Osteocyte (in vitro differentiated cells): Measurements from ENCODE around the gene PROK1. TPM values are rescaled to one million over a fixed set of nuclear protein-coding genes. Genes with fewer than 3 reads are reported as not detected.

Experiments used
- DNase-seq: peaks from one replicate; pipeline ENCODE4 v3.0.0; 2021; ENCODE audit warnings: mixed read lengths; ENCODE audit not compliant: unreplicated experiment; ENCODE audit errors: extremely low spot score
- H3K27ac Mint-ChIP-seq: one replicate; pipeline ENCODE4 v1.8.0; 2021; ENCODE audit warnings: mild to moderate bottlenecking, mixed read lengths; ENCODE audit not compliant: unreplicated experiment
- H3K27me3 Mint-ChIP-seq: one replicate; pipeline ENCODE4 v1.8.0; 2021; ENCODE audit warnings: mixed read lengths; ENCODE audit not compliant: unreplicated experiment
- H3K36me3 Mint-ChIP-seq: one replicate; pipeline ENCODE4 v1.8.0; 2021; ENCODE audit warnings: mixed read lengths; ENCODE audit not compliant: unreplicated experiment
- H3K4me1 Mint-ChIP-seq: one replicate; pipeline ENCODE4 v1.8.0; 2021; ENCODE audit warnings: mixed read lengths; ENCODE audit not compliant: unreplicated experiment
- H3K4me3 Mint-ChIP-seq: one replicate; pipeline ENCODE4 v1.8.0; 2021; ENCODE audit warnings: mild to moderate bottlenecking, moderate library complexity, mixed read lengths; ENCODE audit not compliant: unreplicated experiment
- H3K9me3 Mint-ChIP-seq: one replicate; pipeline ENCODE4 v1.8.0; 2021; ENCODE audit warnings: mixed read lengths; ENCODE audit not compliant: unreplicated experiment
- total RNA-seq: library from RNA; stranded (reverse); gene quantifications from 2 replicates; pipeline ENCODE4 v1.2.1, GENCODE V29; 2021
- TF ChIP-seq, protein P1 (sequence below): fragments of 200-600 bp; sonication (generic); IDR thresholded peaks from 2 replicates; pipeline ENCODE4 v1.5.0; 2021; ENCODE audit warnings: antibody characterized with exemption, mild to moderate bottlenecking, moderate library complexity

PROK1 gene
- total RNA-seq, 1 donor from 2014 or later, result not detected

- Mint-ChIP-seq H3K27ac (no peak overlapping the region), H3K9me3 (no peaks in the 10 kb centered on the region), H3K27me3 (peaks cover 43% of the 10 kb centered on the region), H3K4me3 (no peak overlapping the region), H3K4me1 (peaks cover 2% of the 10 kb centered on the region), H3K36me3 (no peaks in the 10 kb centered on the region)
- TF ChIP-seq, protein P1, sequence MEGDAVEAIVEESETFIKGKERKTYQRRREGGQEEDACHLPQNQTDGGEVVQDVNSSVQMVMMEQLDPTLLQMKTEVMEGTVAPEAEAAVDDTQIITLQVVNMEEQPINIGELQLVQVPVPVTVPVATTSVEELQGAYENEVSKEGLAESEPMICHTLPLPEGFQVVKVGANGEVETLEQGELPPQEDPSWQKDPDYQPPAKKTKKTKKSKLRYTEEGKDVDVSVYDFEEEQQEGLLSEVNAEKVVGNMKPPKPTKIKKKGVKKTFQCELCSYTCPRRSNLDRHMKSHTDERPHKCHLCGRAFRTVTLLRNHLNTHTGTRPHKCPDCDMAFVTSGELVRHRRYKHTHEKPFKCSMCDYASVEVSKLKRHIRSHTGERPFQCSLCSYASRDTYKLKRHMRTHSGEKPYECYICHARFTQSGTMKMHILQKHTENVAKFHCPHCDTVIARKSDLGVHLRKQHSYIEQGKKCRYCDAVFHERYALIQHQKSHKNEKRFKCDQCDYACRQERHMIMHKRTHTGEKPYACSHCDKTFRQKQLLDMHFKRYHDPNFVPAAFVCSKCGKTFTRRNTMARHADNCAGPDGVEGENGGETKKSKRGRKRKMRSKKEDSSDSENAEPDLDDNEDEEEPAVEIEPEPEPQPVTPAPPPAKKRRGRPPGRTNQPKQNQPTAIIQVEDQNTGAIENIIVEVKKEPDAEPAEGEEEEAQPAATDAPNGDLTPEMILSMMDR, result no peak
- no peak for DNase-seq
These were observed 30.8 kb upstream of the PROK1 start for GRCh38 chr1:110420023-110420662.

- no peaks in the 10 kb centered on the region for H3K9me3 Mint-ChIP-seq
- DNase-seq, result no peak
- no peak overlapping the region for H3K27ac Mint-ChIP-seq
- H3K4me1 Mint-ChIP-seq, result peaks cover 2% of the 10 kb centered on the region
- H3K27me3 Mint-ChIP-seq, result peaks cover 49% of the 10 kb centered on the region
- no peaks in the 10 kb centered on the region for H3K36me3 Mint-ChIP-seq
- TF ChIP-seq, protein P1, result no peak
- H3K4me3 Mint-ChIP-seq, result no peak overlapping the region
These were observed 29.8 kb upstream of the PROK1 start for GRCh38 chr1:110420874-110421793.

- TF ChIP-seq, protein P1, result no peak
- H3K9me3 Mint-ChIP-seq, result no peaks in the 10 kb centered on the region
- H3K4me1 Mint-ChIP-seq, result peaks cover 2% of the 10 kb centered on the region
- H3K4me3 Mint-ChIP-seq, result no peak overlapping the region
- H3K27ac Mint-ChIP-seq, result no peak overlapping the region
- peaks cover 48% of the 10 kb centered on the region for H3K27me3 Mint-ChIP-seq
- DNase-seq, result no peak
- H3K36me3 Mint-ChIP-seq, result no peaks in the 10 kb centered on the region
These were observed 26.0 kb upstream of the PROK1 start for GRCh38 chr1:110424699-110425611.

- peaks cover 2% of the 10 kb centered on the region for H3K4me1 Mint-ChIP-seq
- no peaks in the 10 kb centered on the region for H3K36me3 Mint-ChIP-seq
- peaks cover 51% of the 10 kb centered on the region for H3K27me3 Mint-ChIP-seq
- no peak overlapping the region for H3K27ac Mint-ChIP-seq
- no peaks in the 10 kb centered on the region for H3K9me3 Mint-ChIP-seq
- TF ChIP-seq, protein P1, result no peak
- no peak for DNase-seq
- no peak overlapping the region for H3K4me3 Mint-ChIP-seq
These were observed 25.3 kb upstream of the PROK1 start for GRCh38 chr1:110425612-110426152.
